IPS-18a (cell line): Measurements from ENCODE around the gene TNP2.

Source experiments
- H3K27ac ChIP-seq: one replicate; pipeline ENCODE4 v1.5.1; 2013; ENCODE audit warnings: low read length
- H3K27me3 ChIP-seq: one replicate; pipeline ENCODE4 v1.6.1; 2013; ENCODE audit warnings: mild to moderate bottlenecking, low read length; ENCODE audit not compliant: control insufficient read depth, insufficient read depth
- H3K36me3 ChIP-seq: one replicate; pipeline ENCODE4 v1.6.1; 2013; ENCODE audit warnings: low read depth, low read length; ENCODE audit not compliant: control insufficient read depth
- H3K4me1 ChIP-seq: one replicate; pipeline ENCODE4 v1.6.1; 2013; ENCODE audit warnings: low read depth, low read length; ENCODE audit not compliant: control insufficient read depth
- H3K4me3 ChIP-seq: one replicate; pipeline ENCODE4 v1.5.1; 2013; ENCODE audit warnings: low read length
- H3K9ac ChIP-seq: one replicate; pipeline ENCODE4 v1.6.1; 2013; ENCODE audit warnings: mild to moderate bottlenecking, low read length, moderate library complexity
- H3K9me3 ChIP-seq: one replicate; pipeline ENCODE4 v1.6.1; 2013; ENCODE audit warnings: low read depth, low read length; ENCODE audit not compliant: control insufficient read depth

The TNP2 gene

GRCh38 chr16:11272921-11273720 is 4.0 kb upstream of the TNP2 start, which contains the start of gene PRM3:
PRM3 (minus strand) TSS chr16:11273629; CDS start chr16:11273595, 34 bp downstream.
- peaks cover 6% of the 10 kb centered on the region for H3K4me1 ChIP-seq
- no peaks in the 10 kb centered on the region for H3K9me3 ChIP-seq
- H3K36me3 ChIP-seq: no peaks in the 10 kb centered on the region
- H3K4me3 ChIP-seq: no peak within 1 kb of the TSS
- H3K27me3 ChIP-seq: no peaks in the 10 kb centered on the region
- no peak within 1 kb of the TSS for H3K27ac ChIP-seq
- H3K9ac ChIP-seq: no peak within 1 kb of the TSS

GRCh38 chr16:11272484-11272883 is 3.4 kb upstream of the TNP2 start:
- Histone ChIP-seq H3K4me3 (no peak overlapping the region), H3K27me3 (no peaks in the 10 kb centered on the region), H3K4me1 (peaks cover 6% of the 10 kb centered on the region), H3K27ac (no peak overlapping the region), H3K9ac (no peak overlapping the region), H3K36me3 (no peaks in the 10 kb centered on the region), H3K9me3 (no peaks in the 10 kb centered on the region)

- H3K9ac ChIP-seq: no peak overlapping the region
- no peaks in the 10 kb centered on the region for H3K9me3 ChIP-seq
- H3K4me1 ChIP-seq: peaks cover 6% of the 10 kb centered on the region
- H3K4me3 ChIP-seq: no peak overlapping the region
- H3K27me3 ChIP-seq: no peaks in the 10 kb centered on the region
- no peak overlapping the region for H3K27ac ChIP-seq
- H3K36me3 ChIP-seq: no peaks in the 10 kb centered on the region
Measured at GRCh38 chr16:11271610-11272009, 2.5 kb upstream of the TNP2 start.

- Histone ChIP-seq H3K4me1 (peaks cover 6% of the 10 kb centered on the region), H3K36me3 (no peaks in the 10 kb centered on the region), H3K9me3 (no peaks in the 10 kb centered on the region), H3K27me3 (no peaks in the 10 kb centered on the region), H3K4me3 (no peak overlapping the region), H3K27ac (no peak overlapping the region), H3K9ac (no peak overlapping the region)
Measured at GRCh38 chr16:11270602-11271162, 1.6 kb upstream of the TNP2 start.

DNA sequence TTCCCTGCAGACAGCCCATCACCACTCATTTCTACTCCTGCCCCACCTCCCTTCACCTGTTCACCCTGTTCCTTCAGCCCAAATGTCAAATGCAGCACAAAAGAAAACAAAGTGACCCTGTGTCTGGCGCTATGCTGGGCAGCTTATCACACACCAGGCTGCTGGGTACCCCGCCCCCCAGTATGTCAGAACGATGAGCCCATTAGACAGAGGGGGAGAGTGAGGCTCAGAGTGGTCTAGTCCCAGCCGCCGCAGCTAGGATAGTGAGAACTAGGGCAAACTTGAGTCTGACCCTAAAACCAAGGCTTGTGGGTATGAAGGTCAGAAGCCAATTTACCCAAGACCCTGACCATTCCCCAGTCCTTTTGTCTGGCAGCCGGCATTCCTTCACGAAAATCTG is 4.0 kb downstream of the TNP2 start:
- no peak overlapping the region for H3K27ac ChIP-seq

GRCh38 chr16:11264155-11264832 is 4.8 kb downstream of the TNP2 start:
- Histone ChIP-seq H3K27ac (no peak overlapping the region), H3K36me3 (no peaks in the 10 kb centered on the region), H3K9me3 (no peaks in the 10 kb centered on the region), H3K27me3 (no peaks in the 10 kb centered on the region), H3K4me3 (no peak overlapping the region), H3K4me1 (no peaks in the 10 kb centered on the region), H3K9ac (no peak overlapping the region)

More for the DNA sequence above, 4.0 kb downstream of the TNP2 start:
- H3K9ac ChIP-seq: no peak overlapping the region
- no peaks in the 10 kb centered on the region for H3K36me3 ChIP-seq
- H3K4me1 ChIP-seq: no peaks in the 10 kb centered on the region
- H3K4me3 ChIP-seq: no peak overlapping the region
- H3K9me3 ChIP-seq: no peaks in the 10 kb centered on the region
- H3K27me3 ChIP-seq: no peaks in the 10 kb centered on the region

- H3K9me3 ChIP-seq: no peaks in the 10 kb centered on the region
- no peaks in the 10 kb centered on the region for H3K36me3 ChIP-seq
- H3K27me3 ChIP-seq: no peaks in the 10 kb centered on the region
- H3K27ac ChIP-seq: no peak overlapping the region
- no peaks in the 10 kb centered on the region for H3K4me1 ChIP-seq
- no peak overlapping the region for H3K4me3 ChIP-seq
- no peak overlapping the region for H3K9ac ChIP-seq
Measured at GRCh38 chr16:11263737-11264136, 5.4 kb downstream of the TNP2 start.

DNA sequence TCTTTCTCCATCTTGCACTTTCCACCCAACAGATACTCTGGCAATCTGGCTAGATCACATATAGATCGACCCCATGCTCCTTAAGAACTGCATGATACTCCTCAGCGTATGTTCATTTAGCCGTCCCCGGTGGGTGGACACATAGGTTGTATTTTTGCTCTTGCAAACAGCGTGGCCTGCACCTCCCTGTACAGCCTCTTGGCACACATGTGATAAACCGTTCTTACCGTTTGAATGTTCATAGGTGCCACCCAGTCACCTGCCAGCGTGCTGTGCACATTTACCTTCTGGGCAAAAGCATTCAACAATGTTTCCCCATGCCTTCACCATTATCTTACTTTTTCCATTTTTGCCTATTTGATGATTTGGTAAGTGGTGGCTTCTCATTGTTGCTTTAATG is 6.2 kb downstream of the TNP2 start:
- Histone ChIP-seq H3K4me1 (no peaks in the 10 kb centered on the region), H3K36me3 (no peaks in the 10 kb centered on the region)

GRCh38 chr16:11260596-11260966 is 8.5 kb downstream of the TNP2 start:
- Histone ChIP-seq H3K4me3 (no peak overlapping the region), H3K27me3 (no peaks in the 10 kb centered on the region), H3K9ac (no peak overlapping the region), H3K36me3 (no peaks in the 10 kb centered on the region), H3K4me1 (peaks cover 3% of the 10 kb centered on the region), H3K9me3 (no peaks in the 10 kb centered on the region), H3K27ac (no peak overlapping the region)

More for the DNA sequence above, 6.2 kb downstream of the TNP2 start:
- no peak overlapping the region for H3K27ac ChIP-seq
- no peak overlapping the region for H3K4me3 ChIP-seq
- H3K9me3 ChIP-seq: no peaks in the 10 kb centered on the region
- no peaks in the 10 kb centered on the region for H3K27me3 ChIP-seq
- H3K9ac ChIP-seq: no peak overlapping the region

DNA sequence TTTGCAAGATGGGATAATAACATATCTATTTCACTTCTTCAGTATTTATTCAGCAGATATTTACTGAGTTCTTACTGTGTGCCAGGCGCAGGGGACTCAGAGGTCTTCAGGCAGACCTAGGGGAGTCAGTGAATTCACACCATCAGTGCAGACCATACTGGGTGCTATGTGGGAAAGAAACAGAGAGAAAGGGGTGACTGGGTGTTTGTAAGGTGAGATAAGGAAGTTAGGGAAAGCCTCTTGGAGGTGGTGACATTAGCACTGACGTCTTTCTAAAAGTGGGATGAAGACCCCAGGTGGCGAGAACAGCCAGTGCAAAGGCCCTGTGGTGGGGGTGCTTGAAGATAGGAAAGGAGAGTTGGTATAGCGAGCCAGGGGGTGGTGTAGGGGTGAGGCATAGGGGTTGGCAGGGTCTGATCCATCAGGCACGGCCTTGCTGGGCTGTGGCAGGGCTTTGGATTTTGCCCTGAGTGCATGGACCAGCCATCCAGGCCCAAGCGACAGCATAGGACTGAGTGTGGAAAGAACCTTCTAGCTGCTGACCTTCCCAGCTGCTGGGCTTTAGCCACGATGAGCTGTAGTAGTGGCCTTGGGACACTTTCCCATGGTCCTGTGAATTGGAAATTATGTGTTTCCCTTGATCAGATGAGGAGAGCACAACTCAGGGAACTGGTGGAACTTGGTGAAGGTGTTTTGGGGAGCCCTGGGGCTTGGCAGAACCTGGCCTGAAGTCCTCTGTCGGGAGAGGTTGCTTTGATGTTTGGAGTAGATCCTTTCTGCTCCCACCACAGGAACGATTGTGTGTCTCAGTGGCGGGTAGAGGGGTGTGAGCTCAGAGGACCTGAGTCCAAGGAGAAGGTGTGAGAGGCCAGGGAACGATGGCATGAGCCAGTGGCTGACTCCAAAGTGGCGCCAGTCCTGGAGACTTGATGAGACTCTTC is 9.2 kb downstream of the TNP2 start:
- Histone ChIP-seq H3K9ac (no peak overlapping the region), H3K4me1 (peaks cover 3% of the 10 kb centered on the region), H3K4me3 (no peak overlapping the region)

More for the DNA sequence above, 9.2 kb downstream of the TNP2 start:
- Histone ChIP-seq H3K27ac (no peak overlapping the region), H3K9me3 (no peaks in the 10 kb centered on the region), H3K27me3 (no peaks in the 10 kb centered on the region), H3K36me3 (no peaks in the 10 kb centered on the region)
